Gastrocnemius medialis (tissue), 4 donors: ENCODE measurements around the gene RXRG.
"Not testable (repeated sequence)": the region's sequence is repeated elsewhere in the genome, so short reads cannot be mapped to it uniquely, and the experiment has no call there.

Experiments used
- POLR2A ChIP-seq, 2 donors: fragments of 450-650 bp; IDR thresholded peaks; one replicate each; pipeline ENCODE4 v1.6.1; 2017; ENCODE audit warnings: antibody characterized with exemption in 2 of 2, mild to moderate bottlenecking in 2 of 2, moderate library complexity in 2 of 2
- TF ChIP-seq, protein P1 (sequence below), 5 experiments: fragments of 450-650 bp in 3 of 5; fragments of 200-600 bp in 2 of 5; sonication (generic) in 2 of 5; IDR thresholded peaks in 4 of 5; conservative IDR thresholded peaks in 1 of 5; 1 replicate in 4 of 5; 2 replicates in 1 of 5; pipeline ENCODE4 v1.5.1; 2016 to 2019; ENCODE audit warnings: antibody characterized with exemption in 5 of 5, mild to moderate bottlenecking in 3 of 5, moderate library complexity in 3 of 5

DNA sequence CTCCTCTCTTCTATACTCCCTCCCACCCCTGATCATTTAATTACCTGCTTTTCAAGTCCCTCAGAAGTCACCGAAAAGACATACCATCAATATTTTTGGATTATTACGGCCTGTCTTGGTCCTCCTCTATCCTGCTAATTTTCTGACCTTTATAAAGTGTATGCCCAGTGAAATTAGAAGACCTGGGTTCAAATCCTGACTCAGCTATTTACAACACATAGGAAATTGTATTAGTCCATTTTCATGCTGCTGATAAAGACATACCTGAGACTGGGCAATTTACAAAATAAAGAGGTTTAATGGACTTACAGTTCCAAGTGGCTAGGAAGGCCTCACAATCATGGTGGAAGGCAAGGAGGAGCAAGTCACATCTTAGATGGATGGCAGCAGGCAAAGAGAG lies 14.8 kb upstream of the RXRG start:
- TF ChIP-seq POLR2A (IDR thresholded peaks at IDR 0.05), result not testable (repeated sequence)
- TF ChIP-seq, protein P1, sequence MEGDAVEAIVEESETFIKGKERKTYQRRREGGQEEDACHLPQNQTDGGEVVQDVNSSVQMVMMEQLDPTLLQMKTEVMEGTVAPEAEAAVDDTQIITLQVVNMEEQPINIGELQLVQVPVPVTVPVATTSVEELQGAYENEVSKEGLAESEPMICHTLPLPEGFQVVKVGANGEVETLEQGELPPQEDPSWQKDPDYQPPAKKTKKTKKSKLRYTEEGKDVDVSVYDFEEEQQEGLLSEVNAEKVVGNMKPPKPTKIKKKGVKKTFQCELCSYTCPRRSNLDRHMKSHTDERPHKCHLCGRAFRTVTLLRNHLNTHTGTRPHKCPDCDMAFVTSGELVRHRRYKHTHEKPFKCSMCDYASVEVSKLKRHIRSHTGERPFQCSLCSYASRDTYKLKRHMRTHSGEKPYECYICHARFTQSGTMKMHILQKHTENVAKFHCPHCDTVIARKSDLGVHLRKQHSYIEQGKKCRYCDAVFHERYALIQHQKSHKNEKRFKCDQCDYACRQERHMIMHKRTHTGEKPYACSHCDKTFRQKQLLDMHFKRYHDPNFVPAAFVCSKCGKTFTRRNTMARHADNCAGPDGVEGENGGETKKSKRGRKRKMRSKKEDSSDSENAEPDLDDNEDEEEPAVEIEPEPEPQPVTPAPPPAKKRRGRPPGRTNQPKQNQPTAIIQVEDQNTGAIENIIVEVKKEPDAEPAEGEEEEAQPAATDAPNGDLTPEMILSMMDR (IDR thresholded peaks at IDR 0.05 in 4 of 5, conservative IDR thresholded peaks at IDR 0.05 in 1 of 5), result not testable (repeated sequence)
